HG03460 (cell line): ENCODE results near the gene OR2T8.

Source experiments
- ATAC-seq: cut with Tn5 transposase; IDR thresholded peaks from one replicate; pipeline ENCODE4 v1.9.1; 2021; ENCODE audit not compliant: unreplicated experiment

OR2T8 gene, protein sequence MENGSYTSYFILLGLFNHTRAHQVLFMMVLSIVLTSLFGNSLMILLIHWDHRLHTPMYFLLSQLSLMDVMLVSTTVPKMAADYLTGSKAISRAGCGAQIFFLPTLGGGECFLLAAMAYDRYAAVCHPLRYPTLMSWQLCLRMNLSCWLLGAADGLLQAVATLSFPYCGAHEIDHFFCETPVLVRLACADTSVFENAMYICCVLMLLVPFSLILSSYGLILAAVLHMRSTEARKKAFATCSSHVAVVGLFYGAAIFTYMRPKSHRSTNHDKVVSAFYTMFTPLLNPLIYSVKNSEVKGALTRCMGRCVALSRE

DNA sequence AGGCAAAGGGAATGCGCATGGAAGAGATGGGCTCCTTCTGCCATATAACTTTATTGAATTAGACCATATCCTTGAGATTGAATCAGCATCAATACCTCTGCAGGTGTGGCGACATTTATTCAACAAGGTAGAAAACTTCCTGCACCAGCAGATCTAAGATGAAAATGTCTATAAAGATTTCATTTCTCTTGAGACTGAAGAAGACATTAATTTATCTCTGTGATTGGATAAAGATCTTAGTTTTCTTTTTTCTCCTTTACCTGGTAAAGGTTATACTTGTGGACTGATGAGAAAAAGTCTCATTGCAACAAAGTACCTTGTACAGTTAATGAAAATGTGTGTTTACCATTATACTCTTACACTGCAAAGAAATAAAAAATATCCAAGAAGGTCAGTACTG is at the start of gene OR2T8:
Gene OR2T8, plus strand, starts transcription at position 301 of the 400 bp plus-strand sequence. CDS start 766 bp downstream, outside the sequence.
- no peak for ATAC-seq

DNA sequence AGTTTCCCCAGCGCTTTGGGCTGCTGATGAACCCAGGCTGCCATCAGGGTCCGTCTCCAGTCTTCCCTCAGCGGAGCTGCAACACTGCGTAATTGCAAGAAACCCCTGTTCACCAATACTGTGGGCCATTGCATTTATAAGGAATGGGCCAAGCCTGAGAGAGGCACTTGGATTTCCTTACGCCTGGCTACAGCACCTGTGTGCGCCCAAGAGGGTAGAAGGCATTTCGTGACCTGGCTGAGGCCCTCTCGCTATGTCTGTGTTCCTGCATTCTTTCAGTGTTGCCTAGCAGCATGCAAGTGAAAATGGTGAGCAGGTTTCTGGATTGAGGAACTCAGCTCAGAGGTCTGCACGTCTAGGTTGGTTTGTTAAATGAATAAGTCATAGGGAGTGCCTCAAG is 36.7 kb upstream of the OR2T8 start:
- no peak for ATAC-seq

DNA sequence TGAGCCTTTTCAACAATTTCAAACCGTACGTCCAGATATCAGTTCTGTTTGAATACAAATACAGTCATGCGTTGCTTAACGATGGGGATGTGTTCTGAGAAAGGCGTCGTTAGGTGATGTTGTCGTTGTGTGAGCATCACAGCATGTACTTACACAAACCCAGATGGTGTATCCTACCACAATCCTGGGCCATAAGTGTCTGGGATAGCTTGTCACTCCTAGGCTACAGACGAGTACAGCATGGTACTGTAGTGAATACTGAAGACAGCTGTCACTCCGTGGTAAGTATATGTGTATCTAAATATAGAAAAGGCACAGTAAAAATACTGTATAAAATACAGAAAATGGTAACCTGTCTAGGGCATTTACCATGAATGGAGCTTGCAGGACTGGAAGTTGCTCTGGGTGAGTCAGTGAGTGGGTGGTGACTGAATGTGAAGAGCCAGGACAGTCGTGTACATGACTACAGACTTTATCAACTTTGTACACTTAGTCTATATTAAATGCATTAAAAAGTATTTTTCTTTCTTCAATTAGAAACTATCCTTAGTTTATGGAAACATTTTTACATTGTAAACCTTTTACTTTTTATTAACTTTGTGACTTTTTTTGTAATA is 35.1 kb upstream of the OR2T8 start:
- no peak for ATAC-seq

DNA sequence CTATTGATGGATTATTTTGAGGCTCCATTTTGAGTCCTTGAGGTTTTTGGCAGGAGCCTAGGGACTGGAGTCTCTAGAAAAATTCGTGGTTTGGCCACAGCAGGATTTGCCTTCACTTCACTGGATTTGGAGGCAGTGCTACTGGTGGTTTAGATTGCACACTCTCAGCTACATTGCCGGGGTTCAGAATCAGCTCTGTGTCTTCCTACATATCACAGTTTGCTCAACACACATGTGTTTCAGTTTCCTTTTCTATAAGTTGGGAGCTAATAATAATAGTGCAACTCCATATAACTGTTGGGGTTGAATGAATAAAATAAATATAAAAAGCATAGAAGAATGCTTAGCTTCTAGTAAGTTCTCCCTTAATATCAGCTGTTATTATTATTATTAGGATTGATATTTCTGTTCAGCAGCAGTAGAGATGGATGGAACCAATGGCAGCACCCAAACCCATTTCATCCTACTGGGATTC is 24.9 kb upstream of the OR2T8 start, which contains the start of gene OR2W3:
Gene OR2W3, plus strand, starts transcription at position 425 of the 475 bp plus-strand sequence. Its CDS starts 0 bp downstream, at position 425.
- ATAC-seq = no peak

DNA sequence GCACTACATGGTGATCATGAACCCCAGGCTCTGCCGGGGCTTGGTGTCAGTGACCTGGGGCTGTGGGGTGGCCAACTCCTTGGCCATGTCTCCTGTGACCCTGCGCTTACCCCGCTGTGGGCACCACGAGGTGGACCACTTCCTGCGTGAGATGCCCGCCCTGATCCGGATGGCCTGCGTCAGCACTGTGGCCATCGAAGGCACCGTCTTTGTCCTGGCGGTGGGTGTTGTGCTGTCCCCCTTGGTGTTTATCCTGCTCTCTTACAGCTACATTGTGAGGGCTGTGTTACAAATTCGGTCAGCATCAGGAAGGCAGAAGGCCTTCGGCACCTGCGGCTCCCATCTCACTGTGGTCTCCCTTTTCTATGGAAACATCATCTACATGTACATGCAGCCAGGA is 24.1 kb upstream of the OR2T8 start:
- ATAC-seq = no peak

DNA sequence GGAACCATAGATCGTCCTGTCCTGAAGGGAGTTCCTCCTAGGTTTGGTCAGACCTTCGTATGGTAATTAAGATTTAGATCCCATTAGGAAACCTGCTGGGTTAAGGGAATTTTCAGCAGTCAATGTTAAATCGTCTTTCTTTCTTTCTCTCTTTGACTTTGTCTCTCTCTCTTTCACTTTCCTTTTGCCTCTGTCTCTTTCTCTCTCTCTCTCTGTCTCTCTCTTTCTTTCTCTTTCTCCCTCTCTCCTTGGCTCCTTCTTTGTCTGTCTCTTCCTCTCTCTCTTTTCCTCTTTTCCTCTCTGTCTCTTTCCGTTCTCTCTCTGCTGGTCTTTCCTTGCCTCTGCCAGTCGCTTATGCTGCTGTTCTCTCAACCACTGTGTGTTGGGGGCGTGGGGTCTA is 15.9 kb upstream of the OR2T8 start:
- ATAC-seq = no peak

DNA sequence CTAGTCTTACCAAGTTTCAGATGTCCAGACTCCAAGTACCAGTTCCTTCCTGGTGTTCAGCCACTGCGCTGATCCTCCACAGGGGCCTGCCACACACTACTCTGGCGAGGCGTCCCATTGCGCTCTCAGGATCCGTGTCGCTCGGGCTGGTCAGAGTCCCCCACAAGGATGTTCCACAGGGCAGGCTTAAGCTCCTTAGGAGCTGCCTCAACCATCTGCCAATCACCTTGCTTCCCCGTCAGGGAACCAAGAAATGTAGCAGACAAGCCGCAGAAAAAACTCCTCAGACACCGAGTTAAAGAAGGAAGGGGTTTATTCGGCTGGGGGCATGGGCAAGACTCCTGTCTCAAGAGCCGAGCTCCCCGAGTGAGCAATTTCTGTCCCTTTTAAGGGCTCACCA is 14.9 kb upstream of the OR2T8 start:
- no peak for ATAC-seq

DNA sequence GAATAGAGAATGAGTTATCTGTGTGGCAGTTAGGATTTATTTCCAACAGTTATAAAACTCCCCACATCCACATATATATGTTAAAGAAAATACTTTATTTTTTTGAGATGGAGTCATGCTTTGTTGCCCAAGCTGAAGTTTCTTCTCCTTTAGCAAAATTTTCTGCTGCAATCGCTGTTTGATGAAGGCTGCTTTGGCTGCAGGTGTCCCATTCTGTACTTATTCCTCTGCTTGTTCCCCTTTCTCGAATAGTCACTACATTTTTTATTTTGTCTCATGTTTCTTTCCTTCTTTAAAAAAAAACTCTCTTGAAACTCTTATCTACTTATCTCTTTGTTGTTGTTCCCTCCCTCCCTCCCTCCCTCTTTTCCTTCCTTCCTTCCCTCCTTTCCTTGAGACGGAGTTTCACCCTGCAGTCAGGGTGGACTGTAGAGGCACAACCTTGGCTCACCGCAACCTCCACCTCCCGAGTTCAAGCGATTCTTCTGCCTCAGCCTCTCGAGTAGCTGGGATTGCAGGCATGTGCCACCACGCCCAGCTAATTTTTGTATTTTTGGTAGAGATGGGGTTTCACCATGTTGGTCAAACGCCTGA is 14.0 kb upstream of the OR2T8 start:
- ATAC-seq = no peak

DNA sequence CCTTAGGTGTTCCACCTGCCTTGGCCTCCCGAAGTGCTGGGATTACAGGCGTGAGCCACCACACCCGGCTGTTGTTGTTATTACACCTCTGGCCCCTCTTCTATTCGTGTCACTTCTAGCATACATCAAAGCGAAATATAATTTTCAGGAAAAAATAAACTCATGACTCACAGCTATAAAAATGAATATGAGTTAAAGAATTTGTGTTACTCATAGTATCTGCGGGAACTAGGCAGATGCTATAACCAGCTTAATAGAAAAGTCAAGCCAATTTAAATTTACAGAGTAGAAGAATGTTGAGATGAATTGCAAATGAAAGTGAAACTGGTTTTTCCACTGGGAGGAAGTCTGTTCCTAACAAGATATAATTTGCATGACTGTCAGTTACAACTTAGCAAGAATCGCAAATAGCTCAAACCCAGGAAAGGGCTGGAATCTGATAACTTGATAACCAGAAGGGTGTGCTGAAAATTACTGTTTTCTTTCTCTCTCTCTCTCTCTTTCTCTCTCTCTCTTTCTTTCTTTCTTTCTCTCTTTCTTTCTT is 13.5 kb upstream of the OR2T8 start:
- no peak for ATAC-seq

DNA sequence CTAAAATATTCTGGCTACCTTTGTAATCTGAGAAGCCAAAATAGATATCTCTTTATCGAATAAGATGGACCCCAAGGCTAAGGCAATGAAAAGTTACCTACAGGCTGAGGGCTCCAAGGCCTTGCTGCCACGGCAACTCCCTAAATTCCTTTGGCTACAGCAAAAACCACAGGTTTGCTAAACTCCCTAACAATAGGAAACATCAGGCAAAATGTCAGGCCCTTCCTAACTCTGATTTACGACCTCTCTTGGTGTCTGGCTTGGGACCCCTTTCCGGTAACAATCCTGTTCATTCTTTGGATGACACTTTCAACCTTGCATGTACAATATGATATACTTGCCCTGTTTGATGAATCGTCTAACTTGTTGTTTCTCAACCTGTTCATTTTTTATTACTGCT is 11.3 kb upstream of the OR2T8 start:
- ATAC-seq = no peak

DNA sequence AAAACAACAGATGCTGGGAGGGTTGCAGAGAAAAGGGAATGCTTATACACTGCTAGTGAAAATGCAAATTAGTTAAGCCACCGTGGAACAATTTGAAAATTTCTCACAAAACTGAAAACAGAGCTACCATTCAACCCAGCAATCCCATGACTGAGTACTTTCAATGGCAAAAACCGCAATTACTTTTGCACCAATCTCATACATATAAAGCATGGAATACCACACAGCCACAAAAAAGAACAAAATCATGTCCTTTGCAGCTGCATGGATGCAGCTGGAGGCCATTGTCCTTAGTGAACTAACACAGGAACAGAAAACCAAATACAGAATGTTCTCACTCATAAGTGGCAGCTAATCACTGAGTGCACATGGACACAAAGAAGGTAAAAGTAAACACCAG is 6.3 kb upstream of the OR2T8 start:
- ATAC-seq = no peak

DNA sequence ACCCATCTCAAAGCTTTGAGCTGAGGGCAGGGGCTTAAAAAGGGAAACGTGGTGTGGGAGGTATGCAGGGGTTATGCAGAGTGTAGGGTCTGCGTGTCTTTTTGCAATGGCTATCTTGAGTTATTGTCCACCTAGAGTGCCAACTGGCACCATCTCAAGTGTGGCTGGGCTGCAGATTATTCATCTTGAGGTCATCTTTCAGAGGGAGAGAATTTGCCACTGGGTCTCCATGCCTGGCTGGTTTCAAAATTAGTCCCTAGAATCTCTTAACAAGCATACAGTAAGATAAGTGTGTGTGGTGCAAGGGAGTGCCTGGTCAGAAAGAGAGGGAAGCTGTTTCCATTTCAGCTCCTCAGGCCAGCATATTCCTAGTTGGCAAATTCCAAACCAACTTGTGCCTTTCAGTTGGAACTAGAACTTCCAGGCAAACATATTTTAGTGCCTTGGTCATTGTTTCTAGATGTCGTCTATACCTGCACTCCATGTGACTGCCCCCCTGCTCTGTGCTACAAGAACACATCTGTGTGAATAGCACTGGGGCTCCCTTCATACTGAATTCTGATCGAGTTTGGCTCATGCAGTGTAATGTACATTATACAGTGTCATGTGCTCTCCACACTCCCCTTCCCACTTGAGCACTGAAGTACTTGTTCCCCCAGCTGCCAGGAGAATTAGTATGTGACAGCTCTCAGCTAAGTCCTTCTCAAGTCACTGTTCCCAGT is 5.0 kb upstream of the OR2T8 start:
- ATAC-seq = no peak

DNA sequence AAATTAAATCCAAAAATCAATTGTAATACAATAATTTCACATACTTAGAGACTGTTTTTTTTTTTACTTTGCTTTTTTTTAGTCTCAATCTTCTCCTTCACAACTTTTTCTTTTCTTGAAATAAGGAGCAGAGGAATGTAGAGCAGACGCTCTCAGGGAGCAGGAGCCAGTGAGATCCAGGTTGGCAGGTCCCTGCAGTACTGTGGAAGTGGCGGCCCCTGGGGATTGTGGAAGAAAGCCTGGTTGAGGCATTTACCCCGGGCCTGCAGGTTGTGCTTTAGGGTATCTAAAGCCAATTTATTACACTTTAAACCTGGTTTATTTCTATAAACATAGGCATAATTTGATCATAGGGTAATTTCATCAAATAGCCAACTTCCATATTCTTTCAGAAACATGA is 3.9 kb downstream of the OR2T8 start:
- no peak for ATAC-seq

DNA sequence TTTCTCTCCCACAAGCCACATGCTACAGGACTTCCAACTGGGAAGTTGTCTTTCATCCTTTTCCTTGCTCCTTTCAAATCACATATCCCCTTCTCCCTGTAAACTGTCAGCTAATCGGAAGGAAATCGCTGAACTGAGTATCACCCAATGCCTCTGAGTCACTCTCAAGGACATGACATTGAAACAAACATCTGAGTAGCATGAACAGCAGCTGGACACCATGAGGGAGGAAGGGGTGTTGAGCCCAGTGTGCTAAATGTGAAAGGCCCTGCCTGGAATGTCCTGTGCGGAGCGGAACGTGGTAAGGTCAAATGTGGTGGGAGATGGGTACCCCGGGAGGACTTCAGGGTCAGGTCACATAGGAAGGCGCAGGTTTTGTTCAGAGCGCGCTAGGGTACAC is 4.8 kb downstream of the OR2T8 start, which contains the start of gene OR2AJ1:
Gene OR2AJ1, plus strand, starts transcription at position 22 of the 400 bp plus-strand sequence. CDS start 8,880 bp downstream, outside the sequence.
- no peak for ATAC-seq

DNA sequence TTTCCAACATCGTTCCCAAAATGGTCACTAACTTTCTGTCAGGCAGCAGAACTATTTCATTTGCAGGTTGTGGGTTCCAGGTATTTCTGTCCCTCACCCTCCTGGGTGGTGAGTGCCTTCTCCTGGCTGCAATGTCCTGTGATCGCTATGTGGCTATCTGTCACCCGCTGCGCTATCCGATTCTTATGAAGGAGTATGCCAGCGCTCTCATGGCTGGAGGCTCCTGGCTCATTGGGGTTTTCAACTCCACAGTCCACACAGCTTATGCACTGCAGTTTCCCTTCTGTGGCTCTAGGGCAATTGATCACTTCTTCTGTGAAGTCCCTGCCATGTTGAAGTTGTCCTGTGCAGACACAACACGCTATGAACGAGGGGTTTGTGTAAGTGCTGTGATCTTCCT is 13.9 kb downstream of the OR2T8 start:
- ATAC-seq = no peak

DNA sequence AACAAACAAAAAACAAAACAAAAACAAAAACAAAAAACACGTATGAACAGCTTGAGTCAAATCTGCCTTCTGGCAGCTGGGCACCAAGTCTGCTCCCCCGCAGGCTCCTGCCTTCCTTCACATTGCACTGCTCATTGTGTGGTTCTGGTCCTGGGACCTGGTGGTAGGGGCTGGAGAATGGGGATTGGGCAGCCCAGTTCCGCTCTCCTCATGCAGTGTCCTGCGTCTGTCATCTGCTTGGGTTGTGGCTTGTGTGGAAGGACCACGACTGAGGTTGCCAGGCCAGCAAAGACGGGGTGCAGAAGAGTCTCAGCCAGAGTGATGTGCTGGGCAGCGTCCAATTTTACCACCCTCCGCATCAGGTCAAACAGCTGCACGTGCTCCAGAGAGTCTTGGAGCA is 15.7 kb downstream of the OR2T8 start:
- ATAC-seq = no peak

DNA sequence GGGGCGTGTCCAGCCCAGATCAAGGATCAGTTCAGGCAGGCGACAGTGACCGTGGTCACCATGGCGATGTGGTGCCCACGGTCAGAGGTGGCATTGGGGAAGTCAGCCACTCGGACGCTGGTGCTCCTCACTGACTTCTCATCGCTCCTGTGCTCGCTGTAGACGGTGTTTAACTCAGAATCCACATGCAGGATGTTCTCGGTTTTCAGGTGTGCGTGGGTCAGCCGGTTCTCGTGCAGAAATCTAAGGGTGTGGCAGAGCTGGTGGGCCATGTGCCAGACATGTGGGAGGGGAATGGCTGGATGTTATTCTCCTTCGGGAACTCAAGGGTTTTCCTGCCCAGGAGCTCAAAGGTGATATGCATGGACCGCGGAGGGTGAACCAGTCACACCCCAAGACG is 16.4 kb downstream of the OR2T8 start:
- no peak for ATAC-seq

DNA sequence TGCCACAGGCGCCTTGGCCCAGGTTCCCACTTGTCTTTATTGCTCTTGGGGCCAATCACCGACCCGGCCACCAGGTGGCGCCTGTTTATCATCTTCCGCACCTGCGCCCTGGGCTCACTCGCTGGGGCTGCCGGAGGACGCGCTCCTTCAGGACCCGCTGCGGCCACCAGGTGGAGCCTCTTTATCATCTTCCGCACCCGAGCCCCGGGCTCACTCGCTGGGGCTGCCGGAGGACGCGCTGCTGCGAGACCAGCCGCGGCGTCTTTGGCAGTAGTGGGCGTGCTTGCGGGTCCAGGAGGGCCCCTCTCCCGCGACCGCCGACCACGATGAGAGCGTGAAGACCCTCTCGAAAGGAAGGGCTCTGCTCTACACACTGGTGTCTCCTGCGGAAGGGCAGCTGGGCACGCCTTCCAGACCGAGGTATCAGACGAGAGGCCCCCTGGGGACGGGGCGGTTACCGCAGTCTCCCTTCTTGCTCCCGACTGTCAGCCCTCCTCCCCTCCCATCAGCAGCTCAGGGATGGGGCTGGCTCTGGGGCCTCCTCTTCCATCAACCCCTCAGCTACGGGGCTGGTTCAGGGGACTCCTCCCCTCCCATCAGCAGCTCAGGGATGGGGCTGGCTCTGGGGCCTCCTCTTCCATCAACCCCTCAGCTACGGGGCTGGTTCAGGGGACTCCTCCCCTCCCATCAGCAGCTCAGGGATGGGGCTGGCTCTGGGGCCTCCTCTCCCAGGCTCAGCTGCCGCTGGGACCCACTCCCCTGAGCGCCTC is 17.1 kb downstream of the OR2T8 start:
- ATAC-seq = peak; percentile 100

DNA sequence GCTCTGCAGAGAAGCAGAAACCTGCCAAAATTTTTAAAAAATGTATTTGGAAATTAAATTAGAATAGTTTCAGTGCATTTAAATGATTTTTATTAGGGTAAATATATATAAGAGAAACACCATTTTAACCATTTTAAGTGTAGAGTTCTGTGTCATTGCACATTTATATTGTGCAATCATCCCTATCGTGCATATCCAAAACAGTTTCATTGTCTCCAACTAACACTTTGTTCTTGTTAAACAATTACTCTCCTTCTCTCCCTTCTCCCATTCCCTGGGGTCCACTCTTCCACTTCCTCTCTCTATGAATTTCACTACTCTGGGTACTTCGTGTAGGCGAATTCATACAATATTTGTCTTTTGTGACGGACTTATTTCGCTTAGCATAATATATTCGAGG is 22.6 kb downstream of the OR2T8 start:
- ATAC-seq = no peak

DNA sequence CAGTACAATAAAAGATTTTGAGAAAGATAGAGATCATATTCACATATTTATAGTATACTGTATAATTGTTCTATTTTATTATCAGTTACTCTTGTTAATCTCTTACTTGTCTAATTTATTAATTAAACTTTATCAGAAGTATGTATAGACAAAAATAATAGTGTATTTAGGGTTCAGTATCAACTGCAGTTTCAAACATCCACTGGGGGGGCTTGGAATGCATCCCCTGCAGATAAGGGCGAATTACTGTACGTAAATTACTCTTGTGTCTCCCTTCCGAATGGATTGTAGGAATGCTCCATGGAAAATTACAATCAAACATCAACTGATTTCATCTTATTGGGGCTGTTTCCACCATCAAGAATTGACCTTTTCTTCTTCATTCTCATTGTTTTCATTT is 28.5 kb downstream of the OR2T8 start, which contains the start of gene OR2L8:
Gene OR2L8, plus strand, starts transcription at position 301 of the 400 bp plus-strand sequence. Its CDS starts 0 bp downstream, at position 301.
- ATAC-seq = no peak
